ENCODE results near the gene NVL.

Gene NVL

GRCh38 chr1:224178894-224179293 is 151.1 kb downstream of the NVL start:
- no peak for TF ChIP-seq POLR2A (IDR thresholded peaks at IDR 0.05; ENCODE audit: extremely low read depth, insufficient read length)
- no peak for TF ChIP-seq MYC (IDR thresholded peaks at IDR 0.05; ENCODE audit: low read depth, low read length)
- TF ChIP-seq MAX (IDR thresholded peaks at IDR 0.05; ENCODE audit: low read depth, low read length) = no peak
- TF ChIP-seq CTCF (IDR thresholded peaks at IDR 0.05; ENCODE audit: low read depth, low read length) = no peak
- no peak overlapping the region for H3K4me3 ChIP-seq (ENCODE audit: low read depth, low read length)
- no peak for DNase-seq (ENCODE audit: low read depth)

- DNase-seq (ENCODE audit: low read depth) = no peak
- H3K4me3 ChIP-seq (ENCODE audit: low read depth, low read length) = no peak overlapping the region
- TF ChIP-seq MAX (IDR thresholded peaks at IDR 0.05; ENCODE audit: low read depth, low read length) = no peak
- TF ChIP-seq MYC (IDR thresholded peaks at IDR 0.05; ENCODE audit: low read depth, low read length) = no peak
- no peak for TF ChIP-seq CTCF (IDR thresholded peaks at IDR 0.05; ENCODE audit: low read depth, low read length)
- no peak for TF ChIP-seq POLR2A (IDR thresholded peaks at IDR 0.05; ENCODE audit: extremely low read depth, insufficient read length)
Measured at GRCh38 chr1:224177356-224177999, 152.5 kb downstream of the NVL start.

Data from NB4 (cell line).